HG03139 (cell line): ENCODE measurements around the gene COL8A2.

Experiments used
- ATAC-seq: cut with Tn5 transposase; IDR thresholded peaks from one replicate; pipeline ENCODE4 v1.9.1; 2021; ENCODE audit not compliant: unreplicated experiment

The COL8A2 gene

GRCh38 chr1:36137226-36137625, 12.2 kb upstream of the COL8A2 start:
- ATAC-seq, result no peak

GRCh38 chr1:36136535-36136934, 11.5 kb upstream of the COL8A2 start:
- ATAC-seq, result no peak

- no peak for ATAC-seq
Observed at GRCh38 chr1:36135796-36136195, 10.8 kb upstream of the COL8A2 start.

GRCh38 chr1:36135330-36135667, 10.3 kb upstream of the COL8A2 start:
- ATAC-seq, result no peak

GRCh38 chr1:36134505-36135329, 9.7 kb upstream of the COL8A2 start:
- ATAC-seq, result no peak

GRCh38 chr1:36134031-36134430, 9.0 kb upstream of the COL8A2 start:
- no peak for ATAC-seq

- ATAC-seq, result no peak
Observed at GRCh38 chr1:36133484-36133883, 8.5 kb upstream of the COL8A2 start.

GRCh38 chr1:36132029-36132428, 7.0 kb upstream of the COL8A2 start:
- no peak for ATAC-seq

GRCh38 chr1:36128905-36129206, 3.8 kb upstream of the COL8A2 start:
- ATAC-seq, result no peak

GRCh38 chr1:36128126-36128904, 3.3 kb upstream of the COL8A2 start:
- ATAC-seq, result no peak

- no peak for ATAC-seq
Observed at GRCh38 chr1:36126797-36127500, 1.9 kb upstream of the COL8A2 start.

GRCh38 chr1:36126005-36126716, 1.1 kb upstream of the COL8A2 start:
- no peak for ATAC-seq

- ATAC-seq, result no peak
Observed at GRCh38 chr1:36124404-36125128, 456 bp downstream of the COL8A2 start.

GRCh38 chr1:36123356-36123755, 1.7 kb downstream of the COL8A2 start:
- no peak for ATAC-seq

GRCh38 chr1:36122062-36123030, 2.7 kb downstream of the COL8A2 start:
- no peak for ATAC-seq

- ATAC-seq, result no peak
Observed at GRCh38 chr1:36119456-36119855, 5.6 kb downstream of the COL8A2 start.

- ATAC-seq, result no peak
Observed at GRCh38 chr1:36118447-36119204, 6.4 kb downstream of the COL8A2 start.

- no peak for ATAC-seq
Observed at GRCh38 chr1:36116901-36117300, 8.1 kb downstream of the COL8A2 start.

GRCh38 chr1:36115931-36116330, 9.1 kb downstream of the COL8A2 start:
- no peak for ATAC-seq
